Mesendoderm (in vitro differentiated cells): ENCODE results near the gene CSNK1D.

Experiments
- DNase-seq: peaks from one replicate; pipeline ENCODE4 v3.0.0; 2013
- H2AK5ac ChIP-seq: 2 replicates; pipeline ENCODE4 v1.6.1; 2013; ENCODE audit warnings: low read length, inconsistent platforms
- H2BK120ac ChIP-seq: 2 replicates; pipeline ENCODE4 v1.6.1; 2013; ENCODE audit warnings: low read depth, mild to moderate bottlenecking, low read length, moderate library complexity, mixed read lengths
- H2BK15ac ChIP-seq: replicated peaks from 2 replicates; pipeline ENCODE4 v1.6.1; 2013; ENCODE audit warnings: low read depth, mild to moderate bottlenecking, moderate library complexity
- H2BK5ac ChIP-seq: 2 replicates; pipeline ENCODE4 v1.6.1; 2013; ENCODE audit warnings: low read length, inconsistent platforms
- H3K18ac ChIP-seq: 2 replicates; pipeline ENCODE4 v1.6.1; 2013; ENCODE audit warnings: mild to moderate bottlenecking, low read length, mixed read lengths
- H3K23ac ChIP-seq: one replicate; pipeline ENCODE4 v1.6.1; 2013; ENCODE audit warnings: low read length
- H3K27ac ChIP-seq: 2 replicates; pipeline ENCODE4 v1.5.1; 2013; ENCODE audit warnings: low read depth, mild to moderate bottlenecking, inconsistent platforms, low read length, moderate library complexity
- H3K27me3 ChIP-seq: 2 replicates; pipeline ENCODE4 v1.6.1; 2013; ENCODE audit warnings: low read length, control low read depth, mild to moderate bottlenecking, inconsistent platforms; ENCODE audit not compliant: insufficient read depth, poor library complexity
- H3K36me3 ChIP-seq: 2 replicates; pipeline ENCODE4 v1.6.1; 2013; ENCODE audit warnings: low read length, inconsistent platforms; ENCODE audit not compliant: control insufficient read depth, insufficient read depth
- H3K4ac ChIP-seq: one replicate; pipeline ENCODE4 v1.6.1; 2013; ENCODE audit warnings: low read depth, mild to moderate bottlenecking, low read length, moderate library complexity
- H3K4me1 ChIP-seq: 2 replicates; pipeline ENCODE4 v1.6.1; 2013; ENCODE audit warnings: low read depth, low read length, inconsistent platforms; ENCODE audit not compliant: control insufficient read depth
- H3K4me2 ChIP-seq: 2 replicates; pipeline ENCODE4 v1.6.1; 2013; ENCODE audit warnings: low read length
- H3K4me3 ChIP-seq: 2 replicates; pipeline ENCODE4 v1.5.1; 2013; ENCODE audit warnings: mild to moderate bottlenecking, low read length
- H3K56ac ChIP-seq: one replicate; pipeline ENCODE4 v1.6.1; 2013; ENCODE audit warnings: low read length
- H3K79me1 ChIP-seq: 2 replicates; pipeline ENCODE4 v1.6.1; 2013; ENCODE audit warnings: low read length, inconsistent platforms
- H3K79me2 ChIP-seq: 2 replicates; pipeline ENCODE4 v1.6.1; 2013; ENCODE audit warnings: mild to moderate bottlenecking, low read length; ENCODE audit not compliant: control insufficient read depth, insufficient read depth
- H3K9ac ChIP-seq: 2 replicates; pipeline ENCODE4 v1.6.1; 2013; ENCODE audit warnings: low read length, inconsistent platforms
- H4K5ac ChIP-seq: one replicate; pipeline ENCODE4 v1.6.1; 2013; ENCODE audit warnings: low read length
- H4K8ac ChIP-seq: one replicate; pipeline ENCODE4 v1.6.1; 2013; ENCODE audit warnings: low read depth, mild to moderate bottlenecking, control low read depth, low read length, moderate library complexity
- WGBS: extraction: QIAGEN DNeasy Blood & Tissue Kit; methylation state at CpG from one replicate; pipeline ENCODE4 v1.1.7; 2013; ENCODE audit warnings: low lambda C conversion rate, missing lambda C conversion rate; ENCODE audit not compliant: insufficient coverage; ENCODE audit errors: extremely low coverage; 5-methylcytosine and 5-hydroxymethylcytosine counted together

Gene CSNK1D

DNA sequence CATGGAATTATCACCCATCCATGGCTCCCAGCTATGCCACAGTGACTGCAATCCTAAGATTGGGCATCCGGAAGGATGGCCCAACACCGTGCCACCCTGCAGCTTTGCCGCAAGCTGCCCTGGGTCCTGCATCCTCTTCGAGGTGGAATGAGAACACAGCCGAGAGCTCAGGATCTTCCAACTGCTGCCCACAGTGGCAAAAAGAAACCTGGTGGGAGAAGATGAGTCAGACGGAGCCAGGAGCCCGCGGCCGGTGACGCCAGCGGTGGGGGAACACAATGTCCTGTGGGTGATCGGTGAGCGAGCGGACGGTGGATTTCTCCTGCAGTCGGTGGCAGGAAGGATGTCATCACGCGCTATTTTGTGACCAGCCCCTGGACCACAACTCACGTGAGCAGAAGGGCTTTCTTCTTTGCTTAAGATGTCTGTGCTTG lies 23.8 kb upstream of the CSNK1D start:
- H3K4me1 ChIP-seq = no peaks in the 10 kb centered on the region
- H3K36me3 ChIP-seq = no peaks in the 10 kb centered on the region
- H3K9ac ChIP-seq = no peak overlapping the region
- H3K18ac ChIP-seq = no peak overlapping the region
- H4K5ac ChIP-seq = no peak overlapping the region
- H3K79me1 ChIP-seq = no peaks in the 10 kb centered on the region
- no peak overlapping the region for H3K4me2 ChIP-seq
- H3K79me2 ChIP-seq = no peaks in the 10 kb centered on the region
- no peak for DNase-seq
- H4K8ac ChIP-seq = no peak overlapping the region
- H2BK15ac ChIP-seq = no peak overlapping the region
- H3K4ac ChIP-seq = no peak overlapping the region
- H3K23ac ChIP-seq = no peak overlapping the region
- no peak overlapping the region for H3K27ac ChIP-seq
- no CpG with 5 or more reads among the region's 19 CpGs for WGBS
- H3K4me3 ChIP-seq = no peak overlapping the region
- no peak overlapping the region for H2AK5ac ChIP-seq
- H3K27me3 ChIP-seq = no peaks in the 10 kb centered on the region
- H2BK5ac ChIP-seq = no peak overlapping the region
- no peak overlapping the region for H2BK120ac ChIP-seq
- H3K56ac ChIP-seq = no peak overlapping the region

- Histone ChIP-seq H4K5ac (no peak overlapping the region), H3K27ac (no peak overlapping the region), H3K4me2 (no peak overlapping the region), H3K36me3 (no peaks in the 10 kb centered on the region), H3K4ac (no peak overlapping the region), H2BK5ac (no peak overlapping the region), H3K79me1 (no peaks in the 10 kb centered on the region), H3K56ac (no peak overlapping the region), H3K79me2 (no peaks in the 10 kb centered on the region), H3K4me1 (no peaks in the 10 kb centered on the region), H3K9ac (no peak overlapping the region), H2AK5ac (no peak overlapping the region), H3K18ac (no peak overlapping the region), H3K4me3 (no peak overlapping the region), H3K23ac (no peak overlapping the region), H4K8ac (no peak overlapping the region), H3K27me3 (no peaks in the 10 kb centered on the region), H2BK15ac (no peak overlapping the region), H2BK120ac (no peak overlapping the region)
- DNase-seq = no peak
- no CpG with 5 or more reads among the region's 7 CpGs for WGBS
These were observed 23.2 kb upstream of the CSNK1D start for GRCh38 chr17:82296511-82297279.

DNA sequence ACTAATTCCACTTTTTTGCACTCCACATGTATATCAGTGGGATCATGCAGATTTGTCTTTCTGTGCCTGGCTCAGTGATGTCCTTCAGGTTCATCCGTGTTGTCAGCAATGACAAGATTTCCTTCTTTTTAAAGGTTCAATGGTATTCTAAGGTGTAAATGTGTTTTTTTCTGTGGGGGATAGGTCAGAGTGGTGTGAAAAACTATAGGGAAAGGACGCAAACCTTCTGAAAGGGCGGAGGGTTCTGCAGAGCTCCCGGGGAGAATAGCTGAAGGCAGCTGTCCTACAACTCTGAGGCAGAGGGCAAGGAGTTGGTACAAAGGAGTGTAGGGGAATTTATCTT lies 21.9 kb upstream of the CSNK1D start:
- Histone ChIP-seq H3K18ac (no peak overlapping the region), H3K27me3 (no peaks in the 10 kb centered on the region), H3K56ac (no peak overlapping the region), H4K5ac (no peak overlapping the region), H3K79me1 (no peaks in the 10 kb centered on the region), H3K4me1 (no peaks in the 10 kb centered on the region), H2AK5ac (no peak overlapping the region), H3K36me3 (no peaks in the 10 kb centered on the region), H3K27ac (no peak overlapping the region), H2BK120ac (no peak overlapping the region), H3K79me2 (no peaks in the 10 kb centered on the region), H3K9ac (no peak overlapping the region), H2BK15ac (no peak overlapping the region), H3K23ac (no peak overlapping the region), H4K8ac (no peak overlapping the region), H3K4me3 (no peak overlapping the region), H2BK5ac (no peak overlapping the region), H3K4me2 (no peak overlapping the region), H3K4ac (no peak overlapping the region)
- no peak for DNase-seq
- WGBS = no CpG with 5 or more reads among the region's 4 CpGs

DNA sequence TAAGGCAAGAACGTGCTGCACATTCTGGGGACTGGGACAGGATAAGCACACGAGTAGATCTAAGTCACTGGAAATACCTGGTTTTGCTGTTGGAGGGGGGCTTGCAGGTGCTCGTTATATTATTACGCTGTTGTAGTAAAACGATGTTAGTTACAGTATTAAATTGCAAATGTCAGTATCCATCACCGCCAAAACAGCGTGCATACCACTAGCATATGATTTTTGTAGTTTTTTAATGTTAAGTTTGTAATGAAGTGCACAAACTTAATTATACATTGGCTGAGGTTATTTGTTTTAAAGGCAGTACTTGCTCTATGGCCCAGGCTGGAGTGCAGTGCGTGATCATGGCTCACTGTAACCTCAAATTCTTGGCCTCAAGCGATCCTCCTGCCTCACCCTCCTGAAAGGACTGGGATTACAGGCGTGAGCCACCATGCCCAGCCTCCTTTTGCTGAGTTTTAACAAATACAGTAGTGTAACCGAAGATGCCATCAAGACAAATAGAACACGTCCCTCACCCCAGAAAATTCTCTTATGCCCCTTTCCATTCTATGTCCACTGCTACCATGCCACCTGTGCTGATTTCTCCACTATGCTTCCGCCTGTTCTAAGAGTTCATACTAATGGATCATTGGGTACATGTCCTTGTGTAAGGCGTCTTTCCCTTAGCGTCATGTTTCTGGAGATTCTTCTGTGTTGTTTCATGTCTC lies 20.7 kb upstream of the CSNK1D start:
- Histone ChIP-seq H3K18ac (no peak overlapping the region), H3K4me2 (no peak overlapping the region), H3K23ac (peak overlapping the region; percentile 54), H3K4ac (no peak overlapping the region), H4K5ac (no peak overlapping the region), H3K9ac (peak overlapping the region; percentile 81), H3K36me3 (no peaks in the 10 kb centered on the region), H2AK5ac (no peak overlapping the region), H3K56ac (peak overlapping the region; percentile 87), H3K27me3 (no peaks in the 10 kb centered on the region), H4K8ac (no peak overlapping the region), H3K79me1 (no peaks in the 10 kb centered on the region), H3K4me3 (no peak overlapping the region), H2BK5ac (no peak overlapping the region), H3K79me2 (no peaks in the 10 kb centered on the region), H2BK120ac (no peak overlapping the region), H3K4me1 (no peaks in the 10 kb centered on the region), H2BK15ac (no peak overlapping the region), H3K27ac (no peak overlapping the region)
- WGBS = no CpG with 5 or more reads among the region's 15 CpGs
- no peak for DNase-seq

GRCh38 chr17:82292251-82293154 lies 19.0 kb upstream of the CSNK1D start:
- Histone ChIP-seq H4K8ac (no peak overlapping the region), H3K23ac (no peak overlapping the region), H3K36me3 (no peaks in the 10 kb centered on the region), H3K9ac (peak overlapping the region; percentile 93), H3K79me1 (no peaks in the 10 kb centered on the region), H3K56ac (peak overlapping the region; percentile 92), H3K79me2 (no peaks in the 10 kb centered on the region), H2BK5ac (peak overlapping the region; percentile 69), H3K18ac (peak overlapping the region; percentile 75), H4K5ac (no peak overlapping the region), H2BK120ac (no peak overlapping the region), H3K4me2 (peak overlapping the region; percentile 70), H2BK15ac (no peak overlapping the region), H3K27ac (peak overlapping the region; percentile 95), H2AK5ac (no peak overlapping the region), H3K4ac (peak overlapping the region; percentile 74), H3K27me3 (no peaks in the 10 kb centered on the region), H3K4me3 (peak overlapping the region; percentile 76), H3K4me1 (no peaks in the 10 kb centered on the region)
- no CpG with 5 or more reads among the region's 86 CpGs for WGBS
- DNase-seq = peak; percentile 99
